Right lobe of liver (tissue), 4 donors: ENCODE measurements around the gene SPOCK1.

ENCODE experiments used
- CTCF ChIP-seq, 4 donors: fragments of 200-600 bp in 3 of 4; fragments of 450-650 bp in 1 of 4; IDR thresholded peaks; one replicate each; pipeline versions ENCODE4 v1.5.1 to v1.8.0; 2016 to 2022; ENCODE audit warnings: antibody characterized with exemption in 4 of 4, mild to moderate bottlenecking in 2 of 4
- POLR2A ChIP-seq: fragments of 450-650 bp; IDR thresholded peaks from one replicate; pipeline ENCODE4 v1.6.1; 2017; ENCODE audit warnings: antibody characterized with exemption, mild to moderate bottlenecking
- donor health status: DM: no; HTN: no; CAD: no.
- donor health status: DM: no; HTN: no; CAD: no.
- donor health status: DM: no; HTN: yes; CAD: no.

- TF ChIP-seq POLR2A (no peak), CTCF (IDR thresholded peaks at IDR 0.05) (no peak)
These were observed 346.5 kb downstream of the SPOCK1 start for GRCh38 chr5:137152616-137153015.
